Astrocyte (in vitro differentiated cells and primary cell): ENCODE data around the gene CCNH. TPM values are rescaled to one million over a fixed set of nuclear protein-coding genes. Genes with fewer than 3 reads are reported as not detected.
A peak's percentile ranks its signal among the peaks of the same experiment; 100 is the strongest.

Experiments used
- DNase-seq: peaks from one replicate; pipeline ENCODE4 v3.0.0-alpha.2; 2010; ENCODE audit warnings: low read depth
- FAIRE-seq: peaks from 2 replicates; lab custom pipeline; 2011; peaks lifted over from hg19 to GRCh38; lab: Jason Lieb, UNC
- H2AFZ ChIP-seq: 2 replicates; pipeline ENCODE4 v1.6.0; 2012; ENCODE audit warnings: low read depth, low read length, inconsistent platforms
- H3K27ac ChIP-seq: 2 replicates; pipeline ENCODE4 v1.5.1; 2011; ENCODE audit warnings: low read depth, low read length, inconsistent platforms
- H3K27me3 ChIP-seq: 2 replicates; pipeline ENCODE4 v1.6.0; 2011; ENCODE audit warnings: low read length, inconsistent platforms; ENCODE audit not compliant: insufficient read depth
- H3K36me3 ChIP-seq: 2 replicates; pipeline ENCODE4 v1.5.1; 2011; ENCODE audit warnings: low read length, inconsistent platforms; ENCODE audit not compliant: insufficient read depth
- H3K4me1 ChIP-seq: 2 replicates; pipeline ENCODE4 v1.5.1; 2011; ENCODE audit warnings: low read length, inconsistent platforms; ENCODE audit not compliant: insufficient read depth
- H3K4me2 ChIP-seq: 2 replicates; pipeline ENCODE4 v1.6.0; 2012; ENCODE audit warnings: low read length, inconsistent platforms
- H3K4me3 ChIP-seq: 2 replicates; pipeline ENCODE4 v1.5.1; 2011; ENCODE audit warnings: low read depth, mild to moderate bottlenecking, low read length, inconsistent platforms; ENCODE audit not compliant: insufficient read depth
- H3K79me2 ChIP-seq: 2 replicates; pipeline ENCODE4 v1.6.0; 2012; ENCODE audit warnings: mild to moderate bottlenecking, low read length, inconsistent platforms; ENCODE audit not compliant: insufficient read depth
- H3K9ac ChIP-seq: 2 replicates; pipeline ENCODE4 v1.6.0; 2012; ENCODE audit warnings: mild to moderate bottlenecking, low read length, inconsistent platforms
- H3K9me3 ChIP-seq: 2 replicates; pipeline ENCODE4 v1.5.1; 2012; ENCODE audit warnings: low read depth, mild to moderate bottlenecking, low read length, inconsistent platforms; ENCODE audit not compliant: insufficient read depth
- H4K20me1 ChIP-seq: 2 replicates; pipeline ENCODE4 v1.6.0; 2012; ENCODE audit warnings: low read length, inconsistent platforms; ENCODE audit not compliant: insufficient read depth
- H3K27ac Mint-ChIP-seq: one replicate; pipeline ENCODE4 v1.8.0; 2021; ENCODE audit warnings: mild to moderate bottlenecking, mixed read lengths; ENCODE audit not compliant: unreplicated experiment
- H3K27me3 Mint-ChIP-seq: one replicate; pipeline ENCODE4 v1.8.0; 2021; ENCODE audit warnings: low read depth, mixed read lengths; ENCODE audit not compliant: unreplicated experiment
- H3K36me3 Mint-ChIP-seq: one replicate; pipeline ENCODE4 v1.8.0; 2021; ENCODE audit warnings: low read depth, mixed read lengths; ENCODE audit not compliant: unreplicated experiment
- H3K4me1 Mint-ChIP-seq: one replicate; pipeline ENCODE4 v1.8.0; 2021; ENCODE audit warnings: low read depth, mixed read lengths; ENCODE audit not compliant: unreplicated experiment
- H3K4me3 Mint-ChIP-seq: one replicate; pipeline ENCODE4 v1.8.0; 2021; ENCODE audit warnings: mild to moderate bottlenecking, moderate library complexity, mixed read lengths; ENCODE audit not compliant: unreplicated experiment
- H3K9me3 Mint-ChIP-seq: one replicate; pipeline ENCODE4 v1.8.0; 2021; ENCODE audit warnings: mild to moderate bottlenecking, mixed read lengths; ENCODE audit not compliant: unreplicated experiment
- CTCF ChIP-seq: IDR thresholded peaks from 2 replicates; pipeline ENCODE4 v1.5.1; 2011; ENCODE audit warnings: low read depth, mild to moderate bottlenecking, inconsistent platforms, low read length, moderate library complexity; ENCODE audit not compliant: insufficient read depth
- EZH2 ChIP-seq: IDR thresholded peaks from 2 replicates; pipeline ENCODE4 v1.6.1; 2012; ENCODE audit warnings: mild to moderate bottlenecking, low read length, inconsistent platforms; ENCODE audit not compliant: insufficient read depth
- total RNA-seq: library from RNA; stranded (reverse); gene quantifications from 2 replicates; pipeline ENCODE4 v1.2.1, GENCODE V29; 2021

Gene CCNH
- total RNA-seq, 1 donor from 2014 or later, result 30.5 TPM

- H3K27ac ChIP-seq, result peak overlapping the region; percentile 37
- no peak overlapping the region for H2AFZ ChIP-seq
- Mint-ChIP-seq H3K9me3 (no peaks in the 10 kb centered on the region), H3K4me3 (no peak overlapping the region), H3K27me3 (no peaks in the 10 kb centered on the region), H3K4me1 (peaks cover 3% of the 10 kb centered on the region), H3K36me3 (peaks cover 2% of the 10 kb centered on the region), H3K27ac (no peak overlapping the region)
- H3K27me3 ChIP-seq, result no peaks in the 10 kb centered on the region
- no peak overlapping the region for H3K4me2 ChIP-seq
- H4K20me1 ChIP-seq, result peaks cover 4% of the 10 kb centered on the region
- TF ChIP-seq EZH2 (no peak), CTCF (no peak)
- H3K9ac ChIP-seq, result no peak overlapping the region
- peaks cover 70% of the 10 kb centered on the region for H3K36me3 ChIP-seq
- FAIRE-seq, result no peak
- peak; percentile 33 for DNase-seq
- peaks cover 2% of the 10 kb centered on the region for H3K79me2 ChIP-seq
- no peaks in the 10 kb centered on the region for H3K9me3 ChIP-seq
- no peak overlapping the region for H3K4me3 ChIP-seq
- H3K4me1 ChIP-seq, result peaks cover 7% of the 10 kb centered on the region
Measured at GRCh38 chr5:87383216-87383615, 29.5 kb downstream of the CCNH start.

GRCh38 chr5:87382224-87382623 is 30.5 kb downstream of the CCNH start:
- H3K4me3 ChIP-seq, result no peak overlapping the region

More at GRCh38 chr5:87382224-87382623, 30.5 kb downstream of the CCNH start:
- Mint-ChIP-seq H3K27me3 (no peaks in the 10 kb centered on the region), H3K4me3 (no peak overlapping the region), H3K36me3 (peaks cover 2% of the 10 kb centered on the region), H3K4me1 (peaks cover 3% of the 10 kb centered on the region), H3K27ac (no peak overlapping the region), H3K9me3 (no peaks in the 10 kb centered on the region)
- FAIRE-seq (no peak), DNase-seq (no peak)
- H2AFZ ChIP-seq, result no peak overlapping the region
- H3K4me2 ChIP-seq, result no peak overlapping the region
- peaks cover 4% of the 10 kb centered on the region for H4K20me1 ChIP-seq
- peaks cover 2% of the 10 kb centered on the region for H3K79me2 ChIP-seq
- peaks cover 7% of the 10 kb centered on the region for H3K4me1 ChIP-seq
- H3K27me3 ChIP-seq, result no peaks in the 10 kb centered on the region
- H3K27ac ChIP-seq, result no peak overlapping the region
- H3K9ac ChIP-seq, result no peak overlapping the region
- TF ChIP-seq EZH2, result no peak
- no peak for TF ChIP-seq CTCF
- peaks cover 69% of the 10 kb centered on the region for H3K36me3 ChIP-seq
- no peaks in the 10 kb centered on the region for H3K9me3 ChIP-seq
